ENCODE data around the gene GMDS. TPM values are rescaled to one million over a fixed set of nuclear protein-coding genes. Genes with fewer than 3 reads are reported as not detected.

GMDS gene
- total and polyA plus RNA-seq, 4 donors = 7.3 to 28.3 (median 16.1) TPM

GRCh38 chr6:2229039-2229438 lies 16.4 kb downstream of the GMDS start:
- H3K9ac ChIP-seq (ENCODE audit: insufficient read depth in 1 of 2, low read length in 2 of 2) = no peak overlapping the region
- ATAC-seq (ENCODE audit: insufficient read depth, low FRiP score) = no peak
- 83 to 87% methylated on average over 4 of the region's 4 CpGs for WGBS, 2 donors
- H3K4me1 ChIP-seq (ENCODE audit: control insufficient read depth in 5 of 5, insufficient read depth in 5 of 5, low read length in 5 of 5) = no peaks in the 10 kb centered on the region
- no peaks in the 10 kb centered on the region for H3K36me3 ChIP-seq (ENCODE audit: control insufficient read depth in 4 of 4, insufficient read depth in 4 of 4, low read length in 4 of 4)
- H3K4me3 ChIP-seq = no peak overlapping the region
- DNase-seq = no peak
- TF ChIP-seq, protein P1, sequence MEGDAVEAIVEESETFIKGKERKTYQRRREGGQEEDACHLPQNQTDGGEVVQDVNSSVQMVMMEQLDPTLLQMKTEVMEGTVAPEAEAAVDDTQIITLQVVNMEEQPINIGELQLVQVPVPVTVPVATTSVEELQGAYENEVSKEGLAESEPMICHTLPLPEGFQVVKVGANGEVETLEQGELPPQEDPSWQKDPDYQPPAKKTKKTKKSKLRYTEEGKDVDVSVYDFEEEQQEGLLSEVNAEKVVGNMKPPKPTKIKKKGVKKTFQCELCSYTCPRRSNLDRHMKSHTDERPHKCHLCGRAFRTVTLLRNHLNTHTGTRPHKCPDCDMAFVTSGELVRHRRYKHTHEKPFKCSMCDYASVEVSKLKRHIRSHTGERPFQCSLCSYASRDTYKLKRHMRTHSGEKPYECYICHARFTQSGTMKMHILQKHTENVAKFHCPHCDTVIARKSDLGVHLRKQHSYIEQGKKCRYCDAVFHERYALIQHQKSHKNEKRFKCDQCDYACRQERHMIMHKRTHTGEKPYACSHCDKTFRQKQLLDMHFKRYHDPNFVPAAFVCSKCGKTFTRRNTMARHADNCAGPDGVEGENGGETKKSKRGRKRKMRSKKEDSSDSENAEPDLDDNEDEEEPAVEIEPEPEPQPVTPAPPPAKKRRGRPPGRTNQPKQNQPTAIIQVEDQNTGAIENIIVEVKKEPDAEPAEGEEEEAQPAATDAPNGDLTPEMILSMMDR (IDR thresholded peaks at IDR 0.05; ENCODE audit: control extremely low read depth, extremely low read depth) = no peak
- H3K9me3 ChIP-seq (ENCODE audit: control insufficient read depth in 4 of 4, insufficient read depth in 3 of 4, low read length in 3 of 4) = no peaks in the 10 kb centered on the region
- no peaks in the 10 kb centered on the region for H3K27me3 ChIP-seq (ENCODE audit: control insufficient read depth in 3 of 3, insufficient read depth in 3 of 3, low read length in 2 of 3)
- no peak overlapping the region for H3K27ac ChIP-seq (ENCODE audit: low read depth in 1 of 2, low read length in 1 of 2)

- H3K4me1 ChIP-seq (ENCODE audit: control insufficient read depth in 5 of 5, insufficient read depth in 5 of 5, low read length in 5 of 5) = no peaks in the 10 kb centered on the region
- WGBS, 2 donors = 79 to 99% methylated on average over 2 of the region's 2 CpGs
- H3K9me3 ChIP-seq (ENCODE audit: control insufficient read depth in 4 of 4, insufficient read depth in 3 of 4, low read length in 3 of 4) = no peaks in the 10 kb centered on the region
- no peaks in the 10 kb centered on the region for H3K27me3 ChIP-seq (ENCODE audit: control insufficient read depth in 3 of 3, insufficient read depth in 3 of 3, low read length in 2 of 3)
- TF ChIP-seq, protein P1 (IDR thresholded peaks at IDR 0.05; ENCODE audit: control extremely low read depth, extremely low read depth) = no peak
- H3K9ac ChIP-seq (ENCODE audit: insufficient read depth in 1 of 2, low read length in 2 of 2) = no peak overlapping the region
- no peak overlapping the region for H3K4me3 ChIP-seq
- H3K27ac ChIP-seq (ENCODE audit: low read depth in 1 of 2, low read length in 1 of 2) = no peak overlapping the region
- DNase-seq = peak in 1 of 3 donors; percentile 35
- no peaks in the 10 kb centered on the region for H3K36me3 ChIP-seq (ENCODE audit: control insufficient read depth in 4 of 4, insufficient read depth in 4 of 4, low read length in 4 of 4)
- no peak for ATAC-seq (ENCODE audit: insufficient read depth, low FRiP score)
Observed at GRCh38 chr6:2228392-2228791, 17.0 kb downstream of the GMDS start.

- TF ChIP-seq, protein P1 (IDR thresholded peaks at IDR 0.05; ENCODE audit: control extremely low read depth, extremely low read depth) = no peak
- 92 to 95% methylated on average over 2 of the region's 2 CpGs for WGBS, 2 donors
- Histone ChIP-seq H3K4me1 (ENCODE audit: control insufficient read depth in 5 of 5, insufficient read depth in 5 of 5, low read length in 5 of 5) (peaks cover 0 to 5% (median 0%) of the 10 kb centered on the region in 5 donors), H3K36me3 (ENCODE audit: control insufficient read depth in 4 of 4, insufficient read depth in 4 of 4, low read length in 4 of 4) (no peaks in the 10 kb centered on the region), H3K27ac (ENCODE audit: low read depth in 1 of 2, low read length in 1 of 2) (no peak overlapping the region), H3K9ac (ENCODE audit: insufficient read depth in 1 of 2, low read length in 2 of 2) (no peak overlapping the region), H3K9me3 (ENCODE audit: control insufficient read depth in 4 of 4, insufficient read depth in 3 of 4, low read length in 3 of 4) (no peaks in the 10 kb centered on the region), H3K27me3 (ENCODE audit: control insufficient read depth in 3 of 3, insufficient read depth in 3 of 3, low read length in 2 of 3) (no peaks in the 10 kb centered on the region), H3K4me3 (no peak overlapping the region)
- ATAC-seq (ENCODE audit: insufficient read depth, low FRiP score) = no peak
- no peak for DNase-seq
Observed at GRCh38 chr6:2226775-2227174, 18.6 kb downstream of the GMDS start.

Measured in lung (tissue), 12 donors.